OCI-LY7 (cell line): ENCODE results near the gene RNF144A.

ENCODE experiments used
- EZH2phosphoT487 ChIP-seq: fragments of 200-600 bp; sonication (generic); IDR thresholded peaks from 2 replicates; pipeline ENCODE4 v1.6.1; 2018; ENCODE audit warnings: low read depth, borderline replicate concordance, mild to moderate bottlenecking, mixed run types, antibody characterized with exemption, low read length, moderate library complexity, mixed read lengths
- TF ChIP-seq, protein P1 (sequence below): fragments of 200-600 bp; sonication (generic); conservative IDR thresholded peaks from 2 replicates; pipeline ENCODE4 v1.5.1; 2014; ENCODE audit warnings: mild to moderate bottlenecking, antibody characterized with exemption, low read length, moderate library complexity, mixed read lengths

DNA sequence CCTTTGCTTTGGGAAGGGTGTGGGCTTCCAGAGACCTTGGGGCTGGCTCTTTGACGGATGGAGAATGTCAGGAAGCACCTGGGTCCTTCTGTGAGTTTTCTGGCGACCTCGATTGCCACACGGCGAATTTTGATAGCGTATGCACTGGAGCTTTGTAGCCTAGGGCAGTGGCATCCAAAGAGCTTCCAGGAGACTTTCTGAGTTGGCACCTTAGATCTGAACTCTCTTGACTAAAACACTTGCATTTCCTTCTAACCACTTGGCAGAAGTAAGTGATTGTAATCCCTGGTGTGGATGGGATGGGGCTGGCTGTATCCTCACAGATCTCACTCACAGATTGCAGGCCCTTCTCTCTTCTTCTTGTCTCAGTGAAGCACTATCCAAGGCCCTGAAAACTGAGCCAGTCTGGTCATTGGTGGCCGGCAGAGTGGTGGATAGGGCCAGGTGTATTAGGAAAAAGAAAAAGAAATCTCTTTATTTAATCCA, 7.8 kb downstream of the RNF144A start:
- TF ChIP-seq, protein P1, sequence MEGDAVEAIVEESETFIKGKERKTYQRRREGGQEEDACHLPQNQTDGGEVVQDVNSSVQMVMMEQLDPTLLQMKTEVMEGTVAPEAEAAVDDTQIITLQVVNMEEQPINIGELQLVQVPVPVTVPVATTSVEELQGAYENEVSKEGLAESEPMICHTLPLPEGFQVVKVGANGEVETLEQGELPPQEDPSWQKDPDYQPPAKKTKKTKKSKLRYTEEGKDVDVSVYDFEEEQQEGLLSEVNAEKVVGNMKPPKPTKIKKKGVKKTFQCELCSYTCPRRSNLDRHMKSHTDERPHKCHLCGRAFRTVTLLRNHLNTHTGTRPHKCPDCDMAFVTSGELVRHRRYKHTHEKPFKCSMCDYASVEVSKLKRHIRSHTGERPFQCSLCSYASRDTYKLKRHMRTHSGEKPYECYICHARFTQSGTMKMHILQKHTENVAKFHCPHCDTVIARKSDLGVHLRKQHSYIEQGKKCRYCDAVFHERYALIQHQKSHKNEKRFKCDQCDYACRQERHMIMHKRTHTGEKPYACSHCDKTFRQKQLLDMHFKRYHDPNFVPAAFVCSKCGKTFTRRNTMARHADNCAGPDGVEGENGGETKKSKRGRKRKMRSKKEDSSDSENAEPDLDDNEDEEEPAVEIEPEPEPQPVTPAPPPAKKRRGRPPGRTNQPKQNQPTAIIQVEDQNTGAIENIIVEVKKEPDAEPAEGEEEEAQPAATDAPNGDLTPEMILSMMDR = no peak
- no peak for TF ChIP-seq EZH2phosphoT487
